ENCODE data around the gene SLC35E2B.
"Not testable (repeated sequence)": the region's sequence is repeated elsewhere in the genome, so short reads cannot be mapped to it uniquely, and the experiment has no call there.

GRCh38 chr1:1640081-1640480, 52.5 kb downstream of the SLC35E2B start:
- not testable (repeated sequence) for TF ChIP-seq CTCF, POLR2A, POLR2AphosphoS5 (IDR thresholded peaks at IDR 0.05)

Data from transverse colon (tissue), 4 donors.